Germinal center (tissue), 1 donor: ENCODE results near the gene SLC25A45.
A peak's percentile ranks its signal among the peaks of the same experiment; 100 is the strongest.
"Not testable (repeated sequence)": the region's sequence is repeated elsewhere in the genome, so short reads cannot be mapped to it uniquely, and the experiment has no call there.

Experiments
- DNase-seq: peaks from one replicate; pipeline ENCODE4 v3.0.0; 2012; ENCODE audit warnings: mixed read lengths, low spot score

SLC25A45 gene

GRCh38 chr11:65421794-65422632 lies 39.6 kb upstream of the SLC25A45 start:
- DNase-seq = peak; percentile 71

- DNase-seq = peak; percentile 63
These were observed 38.7 kb upstream of the SLC25A45 start for GRCh38 chr11:65420979-65421793.

GRCh38 chr11:65420506-65420905 lies 38.1 kb upstream of the SLC25A45 start:
- DNase-seq = no peak

- no peak for DNase-seq
These were observed 37.5 kb upstream of the SLC25A45 start for GRCh38 chr11:65419772-65420481.

GRCh38 chr11:65419460-65419771 lies 37.0 kb upstream of the SLC25A45 start:
- no peak for DNase-seq

GRCh38 chr11:65418681-65419459 lies 36.4 kb upstream of the SLC25A45 start:
- DNase-seq = peak; percentile 86

- DNase-seq = peak; percentile 61
These were observed 35.9 kb upstream of the SLC25A45 start for GRCh38 chr11:65418431-65418680.

- DNase-seq = peak; percentile 64
These were observed 35.4 kb upstream of the SLC25A45 start for GRCh38 chr11:65417702-65418430.

GRCh38 chr11:65416841-65417701 lies 34.6 kb upstream of the SLC25A45 start:
- DNase-seq = no peak

GRCh38 chr11:65416341-65416824 lies 33.9 kb upstream of the SLC25A45 start:
- peak; percentile 91 for DNase-seq

GRCh38 chr11:65415499-65416340 lies 33.3 kb upstream of the SLC25A45 start:
- no peak for DNase-seq

- no peak for DNase-seq
These were observed 32.5 kb upstream of the SLC25A45 start for GRCh38 chr11:65414776-65415498.

GRCh38 chr11:65413077-65413664 lies 30.7 kb upstream of the SLC25A45 start:
- DNase-seq = not testable (repeated sequence)

GRCh38 chr11:65412271-65413076 lies 30.0 kb upstream of the SLC25A45 start:
- no peak for DNase-seq

- DNase-seq = no peak
These were observed 29.2 kb upstream of the SLC25A45 start for GRCh38 chr11:65411681-65412070.

GRCh38 chr11:65410936-65411680 lies 28.7 kb upstream of the SLC25A45 start:
- no peak for DNase-seq
